HG03045 (cell line): ENCODE results near the gene MBOAT2.
"Not testable (repeated sequence)": the region's sequence is repeated elsewhere in the genome, so short reads cannot be mapped to it uniquely, and the experiment has no call there.

Experiments
- ATAC-seq: cut with Tn5 transposase; IDR thresholded peaks from one replicate; pipeline ENCODE4 v1.9.1; 2021; ENCODE audit warnings: mild to moderate bottlenecking, moderate library complexity; ENCODE audit not compliant: unreplicated experiment

The MBOAT2 gene

GRCh38 chr2:8993196-8993901, 10.1 kb downstream of the MBOAT2 start:
- ATAC-seq = no peak

- no peak for ATAC-seq
Observed at GRCh38 chr2:8992643-8993042, 10.8 kb downstream of the MBOAT2 start.

- no peak for ATAC-seq
Observed at GRCh38 chr2:8989536-8990079, 13.9 kb downstream of the MBOAT2 start.

DNA sequence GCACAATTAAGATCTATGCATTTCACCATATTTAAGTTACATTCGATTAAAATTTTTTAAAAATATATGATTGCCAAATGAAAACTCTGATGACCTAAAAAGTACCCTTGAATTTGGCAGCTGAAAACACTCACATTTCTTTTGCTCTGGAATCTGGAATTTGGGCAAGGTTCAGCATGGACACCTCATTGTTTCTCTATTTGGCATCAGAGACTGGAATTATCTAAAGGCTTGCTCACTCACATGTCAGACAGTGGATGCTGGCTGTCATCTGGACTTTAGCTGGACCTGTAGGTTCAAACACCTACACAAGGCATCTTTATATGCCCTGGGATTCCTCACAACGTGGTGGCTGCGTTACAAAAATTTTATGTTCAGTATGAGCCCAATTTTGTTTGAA, 16.1 kb downstream of the MBOAT2 start:
- no peak for ATAC-seq

- no peak for ATAC-seq
Observed at GRCh38 chr2:8986327-8986976, 17.0 kb downstream of the MBOAT2 start.

- no peak for ATAC-seq
Observed at GRCh38 chr2:8985561-8986326, 17.7 kb downstream of the MBOAT2 start.

GRCh38 chr2:8984855-8985254, 18.6 kb downstream of the MBOAT2 start:
- ATAC-seq = no peak

DNA sequence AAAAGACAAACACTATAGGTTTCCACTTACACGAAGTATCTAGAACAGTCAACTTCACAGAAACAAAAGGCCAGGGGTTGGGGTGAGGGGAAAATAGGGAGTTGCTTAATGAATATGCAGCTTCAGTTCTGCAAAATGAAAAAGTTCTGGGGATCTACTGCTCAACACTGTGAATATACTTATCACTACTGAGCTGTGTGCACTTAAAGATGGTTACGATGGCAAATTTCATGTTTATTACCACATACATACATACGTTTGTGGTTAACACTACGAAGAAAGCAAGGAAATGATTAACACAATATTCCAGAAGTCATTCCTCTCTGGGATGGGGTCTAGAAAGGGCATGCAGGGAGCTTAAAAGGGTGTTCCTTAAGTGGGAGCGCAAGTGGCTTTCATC, 19.3 kb downstream of the MBOAT2 start:
- no peak for ATAC-seq

- ATAC-seq = no peak
Observed at GRCh38 chr2:8983571-8983970, 19.9 kb downstream of the MBOAT2 start.

- no peak for ATAC-seq
Observed at GRCh38 chr2:8981876-8982275, 21.6 kb downstream of the MBOAT2 start.

DNA sequence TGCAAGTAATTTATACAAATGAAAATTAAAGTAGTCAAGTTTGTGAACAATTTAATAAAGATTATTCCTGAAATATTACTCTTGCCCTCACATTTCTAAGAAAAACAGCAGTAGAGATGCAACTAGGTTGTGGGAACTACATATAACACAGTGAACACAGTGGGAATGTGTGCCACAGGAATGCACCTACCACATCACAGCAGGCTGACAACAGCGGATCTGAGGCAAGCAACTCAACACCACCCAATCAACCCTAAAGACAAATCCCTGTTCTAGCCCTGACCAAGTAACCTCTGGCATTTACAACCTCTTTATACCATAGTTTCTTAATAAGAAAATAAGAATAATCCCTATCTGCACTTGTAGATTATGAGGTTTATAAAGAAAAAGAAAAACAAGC, 23.4 kb downstream of the MBOAT2 start:
- no peak for ATAC-seq

GRCh38 chr2:8977758-8978157, 25.7 kb downstream of the MBOAT2 start:
- no peak for ATAC-seq

GRCh38 chr2:8976442-8977259, 26.8 kb downstream of the MBOAT2 start:
- no peak for ATAC-seq

GRCh38 chr2:8974016-8974415, 29.5 kb downstream of the MBOAT2 start:
- no peak for ATAC-seq

DNA sequence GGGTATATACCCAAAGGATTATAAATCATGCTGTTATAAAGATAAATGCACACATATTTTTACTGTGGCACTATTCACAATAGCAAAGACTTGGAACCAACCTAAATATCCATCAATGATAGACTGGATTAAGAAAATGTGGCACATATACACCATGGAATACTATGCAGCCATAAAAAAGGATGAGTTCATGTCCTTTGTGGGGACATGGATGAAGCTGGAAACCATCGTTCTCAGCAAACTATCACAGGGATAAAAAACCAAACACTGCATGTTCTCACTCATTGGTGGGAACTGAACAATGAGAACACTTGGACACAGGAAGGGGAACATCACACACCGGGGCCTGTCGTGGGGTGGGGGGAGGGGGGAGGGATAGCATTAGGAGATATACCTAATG, 30.5 kb downstream of the MBOAT2 start:
- ATAC-seq = not testable (repeated sequence)

GRCh38 chr2:8972535-8972934, 30.9 kb downstream of the MBOAT2 start:
- not testable (repeated sequence) for ATAC-seq

DNA sequence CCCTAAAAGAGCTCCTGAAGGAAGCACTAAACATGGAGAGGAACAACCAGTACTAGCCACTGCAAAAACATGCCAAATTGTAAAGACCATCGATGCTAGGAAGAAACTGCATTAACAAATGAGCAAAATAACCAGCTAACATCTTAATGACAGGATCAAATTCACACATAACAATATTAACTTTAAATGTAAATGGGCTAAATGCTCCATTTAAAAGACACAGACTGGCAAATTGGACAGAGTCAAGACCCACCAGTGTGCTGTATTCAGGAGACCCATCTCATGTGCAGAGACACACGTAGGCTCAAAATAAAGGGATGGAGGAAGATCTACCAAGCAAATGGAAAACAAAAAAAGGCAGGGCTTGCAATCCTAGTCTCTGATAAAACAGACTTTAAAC, 34.1 kb downstream of the MBOAT2 start:
- ATAC-seq = not testable (repeated sequence)

GRCh38 chr2:8966123-8966908, 37.2 kb downstream of the MBOAT2 start:
- ATAC-seq = no peak

DNA sequence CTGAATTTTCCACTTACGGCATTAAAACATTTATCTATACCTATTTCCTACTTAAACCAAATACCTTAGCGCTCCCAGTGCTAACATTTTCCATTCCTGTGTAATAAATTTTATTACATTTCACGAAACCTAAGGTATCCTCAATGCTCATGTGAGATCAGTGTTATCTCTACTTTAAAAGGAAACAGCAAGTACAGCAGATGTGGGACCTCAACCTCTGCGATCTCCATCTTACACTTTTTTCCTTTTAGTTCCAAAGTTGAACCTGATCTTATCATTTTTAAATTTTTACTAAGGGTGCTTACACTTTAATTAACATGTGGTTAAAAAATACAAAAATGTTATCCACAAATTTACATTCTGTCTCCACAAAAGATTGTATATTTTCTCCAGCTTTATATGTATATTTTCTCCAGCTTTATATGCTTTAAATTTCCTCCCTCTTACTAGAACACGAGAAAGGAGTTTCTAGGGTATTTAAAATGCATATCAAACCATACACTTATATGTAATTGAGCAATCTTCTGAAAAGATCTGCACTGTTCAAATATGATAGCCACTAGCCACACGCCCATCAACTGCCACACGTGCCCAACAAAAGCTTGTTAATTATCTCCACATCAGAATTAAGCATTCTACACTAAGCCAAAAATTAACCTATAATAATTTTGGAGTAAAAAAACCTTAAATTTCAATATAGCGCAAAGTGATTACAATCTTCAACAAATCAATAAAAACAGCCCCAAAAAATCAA, 38.1 kb downstream of the MBOAT2 start:
- no peak for ATAC-seq
